Middle frontal gyrus (tissue), 1 donor: ENCODE data around the gene ENAH.
"Not testable (repeated sequence)": the region's sequence is repeated elsewhere in the genome, so short reads cannot be mapped to it uniquely, and the experiment has no call there.

ENCODE experiments used
- DNase-seq: peaks from one replicate; pipeline ENCODE4 v3.0.0-alpha.2; 2015; ENCODE audit warnings: low spot score; ENCODE audit errors: extremely low spot score

The ENAH gene

GRCh38 chr1:225532240-225532944 lies 120.5 kb downstream of the ENAH start:
- DNase-seq = no peak

GRCh38 chr1:225529726-225530125 lies 123.2 kb downstream of the ENAH start:
- DNase-seq = no peak

- no peak for DNase-seq
These were observed 125.3 kb downstream of the ENAH start for GRCh38 chr1:225527575-225527974.

GRCh38 chr1:225526878-225527277 lies 126.0 kb downstream of the ENAH start:
- no peak for DNase-seq

GRCh38 chr1:225525377-225525776 lies 127.5 kb downstream of the ENAH start:
- no peak for DNase-seq

- no peak for DNase-seq
These were observed 128.4 kb downstream of the ENAH start for GRCh38 chr1:225524570-225524969.

- DNase-seq = no peak
These were observed 129.5 kb downstream of the ENAH start for GRCh38 chr1:225523263-225523950.

GRCh38 chr1:225522588-225523262 lies 130.2 kb downstream of the ENAH start:
- no peak for DNase-seq

- no peak for DNase-seq
These were observed 132.2 kb downstream of the ENAH start for GRCh38 chr1:225520587-225521227.

GRCh38 chr1:225519166-225519863 lies 133.6 kb downstream of the ENAH start:
- no peak for DNase-seq

- DNase-seq = no peak
These were observed 135.2 kb downstream of the ENAH start for GRCh38 chr1:225517697-225518096.

GRCh38 chr1:225517221-225517620 lies 135.7 kb downstream of the ENAH start:
- DNase-seq = no peak

- DNase-seq = no peak
These were observed 138.2 kb downstream of the ENAH start for GRCh38 chr1:225514671-225515081.

GRCh38 chr1:225513576-225513975 lies 139.3 kb downstream of the ENAH start:
- not testable (repeated sequence) for DNase-seq

GRCh38 chr1:225511828-225512381 lies 141.0 kb downstream of the ENAH start:
- DNase-seq = no peak

- not testable (repeated sequence) for DNase-seq
These were observed 142.2 kb downstream of the ENAH start for GRCh38 chr1:225510740-225511139.

- DNase-seq = no peak
These were observed 143.2 kb downstream of the ENAH start for GRCh38 chr1:225509770-225510169.

GRCh38 chr1:225509376-225509707 lies 143.6 kb downstream of the ENAH start:
- no peak for DNase-seq

GRCh38 chr1:225508538-225509375 lies 144.2 kb downstream of the ENAH start:
- DNase-seq = peak; percentile 76

- no peak for DNase-seq
These were observed 146.2 kb downstream of the ENAH start for GRCh38 chr1:225506727-225507126.
